HepG2 (cell line): ENCODE results near the gene OR10A3. TPM values are rescaled to one million over a fixed set of nuclear protein-coding genes. Genes with fewer than 3 reads are reported as not detected.

Source experiments
- ATAC-seq: fragments of 200-7000 bp; cut with Tn5 transposase; 3 replicates; pipeline ENCODE4 v1.9.1; 2020; ENCODE audit warnings: mild to moderate bottlenecking, moderate library complexity
- BruUV-seq: library from RNA; stranded (reverse); fragments of 400-500 nt; replicated peaks from 2 replicates; lab custom pipeline; 2021; lab: Mats Ljungman, UMichigan
- CTCF ChIA-PET: fragments of 300-600 bp; formaldehyde crosslinking; extraction: SDS; loops from one replicate; lab custom pipeline; 2021; ENCODE audit warnings: low total read pairs, inconsistent platforms, low intra/inter-chr PET ratio; lab: Yijun Ruan, JAX
- POLR2A ChIA-PET: fragments of 350-600 bp; sonication (Branson Sonifier 250); formaldehyde crosslinking; loops from one replicate; lab custom pipeline; 2020; ENCODE audit warnings: antibody characterized with exemption, inconsistent platforms; lab: Yijun Ruan, JAX
- DNase-seq: peaks from one replicate; pipeline ENCODE4 v3.0.0-alpha.2; 2015; ENCODE audit warnings: low spot score
- FAIRE-seq: peaks from 3 replicates; lab custom pipeline; 2011; peaks lifted over from hg19 to GRCh38; lab: Jason Lieb, UNC
- H2AFZ ChIP-seq: one replicate; pipeline ENCODE4 v1.6.1; 2011; ENCODE audit warnings: low read length, inconsistent platforms
- H3K27ac ChIP-seq: fragments of 300-600 bp; 3 replicates; pipeline ENCODE4 v1.8.0; 2011; ENCODE audit warnings: mixed run types, mild to moderate bottlenecking, mixed read lengths, low read length, inconsistent platforms; ENCODE audit not compliant: insufficient read depth; ENCODE audit errors: extremely low read length
- H3K27me3 ChIP-seq, 2 experiments: fragments of 200-600 bp in 1 of 2; 2 replicates in 1 of 2; 3 replicates in 1 of 2; pipeline versions ENCODE4 v1.6.0 to v1.8.0; 2011; ENCODE audit warnings: low read length in 2 of 2, mild to moderate bottlenecking in 2 of 2, moderate library complexity in 2 of 2, inconsistent platforms in 1 of 2; ENCODE audit not compliant: insufficient read depth in 2 of 2, control insufficient read depth in 1 of 2
- H3K36me3 ChIP-seq, 2 experiments: fragments of 200-600 bp in 1 of 2; replicated peaks in 1 of 2; 2 replicates in 1 of 2; 3 replicates in 1 of 2; pipeline versions ENCODE4 v1.5.1 to v1.8.0; 2011; ENCODE audit warnings: low read length in 2 of 2, inconsistent platforms in 1 of 2; ENCODE audit not compliant: insufficient read depth in 2 of 2, control insufficient read depth in 1 of 2
- H3K4me1 ChIP-seq: 2 replicates; pipeline ENCODE4 v1.5.1; 2012; ENCODE audit warnings: low read length, inconsistent platforms; ENCODE audit not compliant: insufficient read depth
- H3K4me2 ChIP-seq: 2 replicates; pipeline ENCODE4 v1.6.0; 2011; ENCODE audit warnings: low read depth, low read length, inconsistent platforms
- H3K4me3 ChIP-seq, 3 experiments: fragments of 200-600 bp in 1 of 3; sonication (generic), shearing (Covaris generic) in 1 of 3; replicated peaks in 1 of 3; 2 replicates each; pipeline ENCODE4 v1.5.1; 2011 to 2016; ENCODE audit warnings: low read length in 3 of 3, inconsistent platforms in 2 of 3, low read depth in 2 of 3, mild to moderate bottlenecking in 2 of 3, control low read depth in 1 of 3, mixed read lengths in 1 of 3; ENCODE audit not compliant: insufficient read depth in 1 of 3
- H3K79me2 ChIP-seq: one replicate; pipeline ENCODE4 v1.6.1; 2011; ENCODE audit warnings: low read length, inconsistent platforms; ENCODE audit not compliant: insufficient read depth
- H3K9ac ChIP-seq: 2 replicates; pipeline ENCODE4 v1.6.0; 2011; ENCODE audit warnings: mild to moderate bottlenecking, low read depth, low read length, inconsistent platforms; ENCODE audit not compliant: insufficient read depth
- H3K9me3 ChIP-seq: 2 replicates; pipeline ENCODE4 v1.5.1; 2012; ENCODE audit warnings: mild to moderate bottlenecking, low read length
- H4K20me1 ChIP-seq: 2 replicates; pipeline ENCODE4 v1.6.0; 2011; ENCODE audit warnings: inconsistent platforms, mild to moderate bottlenecking, low read length, moderate library complexity; ENCODE audit not compliant: insufficient read depth
- BRF2 ChIP-seq: sonication (generic); formaldehyde crosslinking; IDR thresholded peaks from 2 replicates; pipeline ENCODE4 v1.8.1; 2022; ENCODE audit warnings: mild to moderate bottlenecking, missing genetic modification reagents
- CBFB ChIP-seq: sonication (generic); formaldehyde crosslinking; IDR thresholded peaks from 2 replicates; pipeline ENCODE4 v1.4.0; 2020; ENCODE audit warnings: missing genetic modification reagents
- HES4 ChIP-seq: sonication (generic); formaldehyde crosslinking; IDR thresholded peaks from 2 replicates; pipeline ENCODE4 v1.9.0; 2021; ENCODE audit warnings: mild to moderate bottlenecking, missing genetic modification reagents, borderline replicate concordance
- NCOA2 ChIP-seq: sonication (generic); formaldehyde crosslinking; IDR thresholded peaks from 2 replicates; pipeline ENCODE4 v1.8.0; 2022; ENCODE audit warnings: inconsistent platforms
- NFYB ChIP-seq: sonication (generic); formaldehyde crosslinking; IDR thresholded peaks from 2 replicates; pipeline ENCODE4 v1.4.0; 2020; ENCODE audit warnings: missing genetic modification reagents
- POLR2AphosphoS2 ChIP-seq: IDR thresholded peaks from 2 replicates; pipeline ENCODE4 v1.6.1; 2011; ENCODE audit warnings: low read depth, low read length, improper control_type of control experiment
- SATB2 ChIP-seq: sonication (generic); formaldehyde crosslinking; IDR thresholded peaks from 2 replicates; pipeline ENCODE4 v1.5.0; 2020; ENCODE audit warnings: missing genetic modification reagents
- UBTF ChIP-seq: sonication (generic); formaldehyde crosslinking; IDR thresholded peaks from 2 replicates; pipeline ENCODE4 v1.4.0; 2020; ENCODE audit warnings: mild to moderate bottlenecking, missing genetic modification reagents
- YEATS4 ChIP-seq: sonication (generic); formaldehyde crosslinking; IDR thresholded peaks from 2 replicates; pipeline ENCODE4 v1.4.0; 2020; ENCODE audit warnings: missing genetic modification reagents, borderline replicate concordance
- ZNF18 ChIP-seq: sonication (generic); formaldehyde crosslinking; IDR thresholded peaks from 2 replicates; pipeline ENCODE4 v1.8.0; 2022; ENCODE audit warnings: mild to moderate bottlenecking, missing genetic modification reagents; ENCODE audit not compliant: insufficient replicate concordance
- ZNF776 ChIP-seq: sonication (generic); formaldehyde crosslinking; IDR thresholded peaks from 2 replicates; pipeline ENCODE4 v1.4.0; 2020; ENCODE audit warnings: mild to moderate bottlenecking, missing genetic modification reagents
- in situ Hi-C: cut with HindIII; loops from 2 replicates; pipeline ENCODE4 v1.10.0; 2017; ENCODE audit warnings: low pct_unique_long_range_greater_than_20kb; ENCODE audit not compliant: extremely low pct_ligation_motif_present
- intact Hi-C: fragments of 100-400 bp; cut with micrococcal nuclease; formaldehyde crosslinking; loops from one replicate; pipeline ENCODE4 v1.10.0; 2022; ENCODE audit not compliant: unreplicated experiment
- polyA plus RNA-seq, 8 experiments: library from polyadenylated mRNA; depleted of rRNA in 3 of 8; stranded (reverse) in 7 of 8; unstranded in 1 of 8; fragments of >200 nt; fragmentation: Illumina TruSeq in 4 of 8; extraction: Trizol in 4 of 8; gene quantifications; 2 replicates each; pipeline versions ENCODE4 v1.2.1 to v1.2.3, GENCODE V29; 2011 to 2016; ENCODE audit warnings: low read depth in 4 of 8, missing spikeins in 1 of 8, mixed read lengths in 1 of 8; ENCODE audit not compliant: insufficient read depth in 1 of 8
- total RNA-seq, 5 experiments: library from RNA; depleted of rRNA; stranded (reverse); fragments of >200 nt; fragmentation: Illumina TruSeq; extraction: Trizol; gene quantifications; 2 replicates each; pipeline ENCODE4 v1.2.3, GENCODE V29; 2016; ENCODE audit warnings: low read depth in 1 of 5

The OR10A3 gene
- total and polyA plus RNA-seq, 2 of the 13 experiments (the other 11 are each of a cell fraction or from before 2014, with no cell fraction given) = not detected

GRCh38 chr11:7964873-7965272 lies 23.4 kb upstream of the OR10A3 start:
- no peak overlapping the region for H3K27ac ChIP-seq
- H2AFZ ChIP-seq = no peak overlapping the region

More at GRCh38 chr11:7964873-7965272, 23.4 kb upstream of the OR10A3 start:
- H3K4me1 ChIP-seq = no peaks in the 10 kb centered on the region
- no TSS peak for BruUV-seq
- ATAC-seq (no peak), FAIRE-seq (no peak), DNase-seq (no peak)
- H3K9me3 ChIP-seq = no peaks in the 10 kb centered on the region
- ChIA-PET POLR2A (no interaction called here), CTCF (no interaction called here)
- H3K79me2 ChIP-seq = no peaks in the 10 kb centered on the region
- H3K9ac ChIP-seq = no peak overlapping the region
- in situ Hi-C loops = no loop called here
- no peaks in the 10 kb centered on the region for H3K36me3 ChIP-seq
- H3K27me3 ChIP-seq = peaks cover 4 to 7% of the 10 kb centered on the region in 2 experiments; a peak in 3 of 5 replicates
- H3K4me3 ChIP-seq = no peak overlapping the region
- H4K20me1 ChIP-seq = no peaks in the 10 kb centered on the region
- intact Hi-C loops = no loop called here
- H3K4me2 ChIP-seq = no peak overlapping the region
- no peak for TF ChIP-seq BRF2 (CRISPR knock-in tag)
- no peak for TF ChIP-seq POLR2AphosphoS2
- TF ChIP-seq NFYB (CRISPR knock-in tag) = no peak
- TF ChIP-seq ZNF776 (CRISPR knock-in tag) = no peak
- TF ChIP-seq YEATS4 (CRISPR knock-in tag) = no peak
- no peak for TF ChIP-seq CBFB (CRISPR knock-in tag)
- TF ChIP-seq ZNF18 (CRISPR knock-in tag) = no peak
- TF ChIP-seq NCOA2 (CRISPR knock-in tag) = no peak
- TF ChIP-seq SATB2 (CRISPR knock-in tag) = no peak
- no peak for TF ChIP-seq HES4 (CRISPR knock-in tag)
- no peak for TF ChIP-seq UBTF
